Heart right ventricle (tissue), 16 donors: ENCODE data around the gene OPN3. TPM values are rescaled to one million over a fixed set of nuclear protein-coding genes. Genes with fewer than 3 reads are reported as not detected.

Experiments used
- ATAC-seq, 8 donors: fragments of 200-7000 bp; cut with Tn5 transposase; one replicate each; pipeline ENCODE4 v1.9.1; 2020; ENCODE audit warnings: mild to moderate bottlenecking in 8 of 8, moderate library complexity in 8 of 8, moderate number of reproducible peaks in 1 of 8
- DNase-seq, 2 donors: peaks; one replicate each; pipeline ENCODE4 v3.0.0-alpha.2; 2020
- H3K27ac ChIP-seq, 10 donors: fragments of 200-600 bp; sonication (generic) in 2 of 10; one replicate each; pipeline versions ENCODE4 v1.5.0 to v1.8.0; 2020 to 2022; ENCODE audit warnings: mild to moderate bottlenecking in 3 of 10
- H3K27me3 ChIP-seq, 7 donors: fragments of 200-600 bp; one replicate each; pipeline ENCODE4 v1.8.0; 2021 to 2022; ENCODE audit warnings: mild to moderate bottlenecking in 2 of 7
- H3K36me3 ChIP-seq, 9 donors: fragments of 200-600 bp; sonication (generic) in 1 of 9; one replicate each; pipeline versions ENCODE4 v1.5.0 to v1.8.0; 2020 to 2022; ENCODE audit warnings: mild to moderate bottlenecking in 2 of 9
- H3K4me1 ChIP-seq, 9 donors: fragments of 200-600 bp; sonication (generic) in 1 of 9; one replicate each; pipeline versions ENCODE4 v1.5.0 to v1.8.0; 2020 to 2022; ENCODE audit warnings: mild to moderate bottlenecking in 4 of 9
- H3K4me3 ChIP-seq, 10 donors: fragments of 200-600 bp; sonication (generic) in 2 of 10; one replicate each; pipeline versions ENCODE4 v1.5.0 to v1.8.0; 2020 to 2022; ENCODE audit warnings: mild to moderate bottlenecking in 7 of 10, moderate library complexity in 2 of 10
- H3K9me3 ChIP-seq, 11 donors: fragments of 200-600 bp in 10 of 11; sonication (generic) in 2 of 11; one replicate each; pipeline versions ENCODE4 v1.5.0 to v1.8.0; 2013 to 2022; ENCODE audit warnings: mild to moderate bottlenecking in 2 of 11, control low read depth in 1 of 11, moderate library complexity in 1 of 11
- CTCF ChIP-seq, 9 donors: fragments of 200-600 bp; sonication (generic) in 2 of 9; IDR thresholded peaks; one replicate each; pipeline versions ENCODE4 v1.5.0 to v1.8.0; 2021 to 2022; ENCODE audit warnings: antibody characterized with exemption in 9 of 9, mild to moderate bottlenecking in 5 of 9, moderate library complexity in 1 of 9
- WGBS, 2 donors: extraction: QIAGEN DNeasy Blood & Tissue Kit; methylation state at CpG; one replicate each; pipeline ENCODE4 v1.1.7; 2013; ENCODE audit warnings: inconsistent platforms in 1 of 2; 5-methylcytosine and 5-hydroxymethylcytosine counted together
- intact Hi-C, 10 donors: fragments of 100-400 bp; cut with DNase I; formaldehyde crosslinking; loops; one replicate each; pipeline versions ENCODE4 v1.11.1 to v1.14.2; 2022
- polyA plus RNA-seq, 2 donors: library from polyadenylated mRNA; stranded (reverse); fragments of 200-250 nt; gene quantifications; one replicate each; pipeline ENCODE4 v1.2.3, GENCODE V29; 2013
- total RNA-seq, 10 donors: library from RNA; stranded (reverse); fragmentation: NEBNext Ultra II Directional in 3 of 10; extraction: Animal tissue kit (Norgen Biotek cat#: 25700) in 3 of 10; gene quantifications; one replicate each; pipeline versions ENCODE4 v1.2.1 to v1.2.4, GENCODE V29; 2021 to 2023
- donor health status: Arrhythmogenic right ventricular cardiomyopathy.
- donor health status: ischemic (EF 13 %, LVEDD 7.1; RV severe dilation, severe dysfunction).
- donor health status: healthy with polysubstance abuse.
- donor health status: DM: no; HTN: yes; CAD: no.
- donor health status: DM: no; HTN: no; CAD: no.
- donor health status: ischemic (EF 25% LVEDD 6.9; RV normal size, moderate dysfunction).
- donor health status: ischemic (EF 25% LVEDD 5.7; RV mildly dilated, moderate dysfunction).
- donor health status: healthy.
- donor health status: DM: yes; HTN: yes; CAD: no.
- donor health status: Ischemic cardiomyopathy.
- donor health status: ischemic (EF 35%, LVEDD 5.7; RV mildly dilated, moderate dysfunction).
- donor health status: nonischemic (EF 11% LVEDD 7.7; RV severe dilation, severe dysfunction).
- donor health status: DM: yes; HTN: yes; CAD: no.
- donor health status: PGD.
- donor health status: ischemic (EF 29% LVEDD 5.4; RV normal size, mild dysfunction).
- donor health status: nonischemic (EF 23%, LVEDD 6.1; RV moderate dilation, normal function).

OPN3 gene
- total and polyA plus RNA-seq, 12 donors, result 3.3 to 9.1 (median 5.2) TPM

- intact Hi-C loops, result loop anchor here (5.0 to 10.0 kb wide), 7 partner anchors 218 to 400 kb away; partner anchors contain the start of gene EXO1 (in 2 of the 10)
- WGBS, 2 donors, result 74 to 77% methylated on average over 4 of the region's 4 CpGs
- H3K36me3 ChIP-seq, result no peaks in the 10 kb centered on the region
- no peaks in the 10 kb centered on the region for H3K9me3 ChIP-seq
- DNase-seq (no peak), ATAC-seq (no peak)
- H3K4me1 ChIP-seq, result peaks cover 0 to 19% (median 0%) of the 10 kb centered on the region in 9 donors
- TF ChIP-seq CTCF (IDR thresholded peaks at IDR 0.05), result no peak
- H3K27me3 ChIP-seq, result no peaks in the 10 kb centered on the region
- no peak overlapping the region for H3K4me3 ChIP-seq
- H3K27ac ChIP-seq, result no peak overlapping the region
Measured at GRCh38 chr1:241614572-241614971, 25.6 kb downstream of the OPN3 start.

GRCh38 chr1:241614144-241614543 is 26.0 kb downstream of the OPN3 start:
- no peak for DNase-seq
- H3K9me3 ChIP-seq, result no peaks in the 10 kb centered on the region
- H3K36me3 ChIP-seq, result no peaks in the 10 kb centered on the region
- H3K4me1 ChIP-seq, result peaks cover 0 to 19% (median 0%) of the 10 kb centered on the region in 9 donors
- H3K27ac ChIP-seq, result no peak overlapping the region
- TF ChIP-seq CTCF (IDR thresholded peaks at IDR 0.05), result no peak
- WGBS, 2 donors, result 93 to 94% methylated on average over 4 of the region's 4 CpGs
- no peak overlapping the region for H3K4me3 ChIP-seq
- ATAC-seq, result no peak
- no peaks in the 10 kb centered on the region for H3K27me3 ChIP-seq
- intact Hi-C loops, result loop anchor here (5.0 to 10.0 kb wide), 7 partner anchors 218 to 401 kb away; partner anchors contain the start of gene EXO1 (in 2 of the 10)

GRCh38 chr1:241612533-241613477 is 27.4 kb downstream of the OPN3 start:
- peak in 2 of 8 donors; percentile 22 to 43 for ATAC-seq
- Histone ChIP-seq H3K9me3 (no peaks in the 10 kb centered on the region), H3K27ac (peak overlapping the region in 1 of 10 donors; percentile 59), H3K27me3 (no peaks in the 10 kb centered on the region), H3K4me1 (peaks cover 0 to 19% (median 0%) of the 10 kb centered on the region in 9 donors), H3K36me3 (no peaks in the 10 kb centered on the region), H3K4me3 (no peak overlapping the region)
- intact Hi-C loops, result loop anchor here (5.0 to 10.0 kb wide), 7 partner anchors 219 to 402 kb away; partner anchors contain the start of gene EXO1 (in 2 of the 10)
- DNase-seq, result no peak
- WGBS, 2 donors, result 76 to 78% methylated on average over 9 of the region's 9 CpGs
- no peak for TF ChIP-seq CTCF (IDR thresholded peaks at IDR 0.05)

- ATAC-seq, result no peak
- 83 to 92% methylated on average over 1 of the region's 1 CpG for WGBS, 2 donors
- intact Hi-C loops, result loop anchor here (5.0 to 10.0 kb wide), 7 partner anchors 221 to 403 kb away; partner anchors contain the start of gene EXO1 (in 2 of the 10)
- Histone ChIP-seq H3K9me3 (no peaks in the 10 kb centered on the region), H3K27me3 (no peaks in the 10 kb centered on the region), H3K4me3 (no peak overlapping the region), H3K36me3 (no peaks in the 10 kb centered on the region), H3K4me1 (peaks cover 0 to 19% (median 0%) of the 10 kb centered on the region in 9 donors), H3K27ac (peak overlapping the region in 1 of 10 donors; percentile 59)
- no peak for TF ChIP-seq CTCF (IDR thresholded peaks at IDR 0.05)
- no peak for DNase-seq
Measured at GRCh38 chr1:241611736-241612135, 28.4 kb downstream of the OPN3 start.
